GM12878 (cell line): ENCODE measurements around the gene FAF1. TPM values are rescaled to one million over a fixed set of nuclear protein-coding genes. Genes with fewer than 3 reads are reported as not detected.

Experiments used
- ATAC-seq: fragments of 200-7000 bp; cut with Tn5 transposase; 3 replicates; pipeline ENCODE4 v1.9.1; 2020; ENCODE audit warnings: mild to moderate bottlenecking, moderate library complexity
- BruUV-seq: library from RNA; stranded (reverse); fragments of 400-500 nt; replicated peaks from 2 replicates; lab custom pipeline; 2021; lab: Mats Ljungman, UMichigan
- CTCF ChIA-PET: fragments of 300-600 bp; sonication (Branson Sonifier 250); formaldehyde crosslinking; extraction: SDS; loops from one replicate; lab custom pipeline; 2021; ENCODE audit warnings: inconsistent platforms; lab: Yijun Ruan, JAX
- POLR2A ChIA-PET: fragments of 350-600 bp; formaldehyde crosslinking; extraction: SDS; loops from one replicate; lab custom pipeline; 2021; ENCODE audit warnings: inconsistent platforms; lab: Charles Lee
- RAD21 ChIA-PET: fragments of 300-600 bp; sonication (Branson Sonifier 250); formaldehyde crosslinking; loops from one replicate; lab custom pipeline; 2023; ENCODE audit warnings: antibody characterized with exemption; ENCODE audit not compliant: unreplicated experiment; lab: Charles Lee
- SMC1A ChIA-PET: fragments of 300-600 bp; sonication (Branson Sonifier 250); formaldehyde crosslinking; loops from one replicate; lab custom pipeline; 2023; ENCODE audit not compliant: unreplicated experiment, uncharacterized antibody; lab: Charles Lee
- DNase-seq: peaks from one replicate; pipeline ENCODE4 v3.0.0-alpha.2; 2011; ENCODE audit warnings: low read depth, low spot score
- FAIRE-seq: peaks from 3 replicates; lab custom pipeline; 2011; peaks lifted over from hg19 to GRCh38; lab: Jason Lieb, UNC
- H2AFZ ChIP-seq: 2 replicates; pipeline ENCODE4 v1.6.0; 2011; ENCODE audit warnings: low read depth, low read length, control low read depth; ENCODE audit not compliant: control insufficient read depth
- H3K27ac ChIP-seq: 2 replicates; pipeline ENCODE4 v1.5.1; 2011; ENCODE audit warnings: control low read depth; ENCODE audit not compliant: control insufficient read depth, insufficient read depth
- H3K27me3 ChIP-seq, 2 experiments: replicated peaks in 1 of 2; 2 replicates each; pipeline versions ENCODE4 v1.6.0 to v1.6.1; 2011; ENCODE audit warnings: low read length in 1 of 2; ENCODE audit not compliant: control insufficient read depth in 2 of 2, insufficient read depth in 2 of 2
- H3K36me3 ChIP-seq, 2 experiments: 2 replicates each; pipeline ENCODE4 v1.5.1; 2011; ENCODE audit warnings: low read length in 1 of 2; ENCODE audit not compliant: control insufficient read depth in 2 of 2, insufficient read depth in 2 of 2
- H3K4me1 ChIP-seq: 2 replicates; pipeline ENCODE4 v1.6.1; 2011; ENCODE audit warnings: mild to moderate bottlenecking, low read length, moderate library complexity, mixed read lengths; ENCODE audit not compliant: control insufficient read depth, insufficient read depth
- H3K4me2 ChIP-seq: 2 replicates; pipeline ENCODE4 v1.6.0; 2011; ENCODE audit warnings: control low read depth; ENCODE audit not compliant: control insufficient read depth, insufficient read depth
- H3K4me3 ChIP-seq: fragments of 200-600 bp; sonication (generic); 2 replicates; pipeline ENCODE4 v1.5.1; 2016
- H3K79me2 ChIP-seq: 2 replicates; pipeline ENCODE4 v1.6.0; 2011; ENCODE audit warnings: low read length; ENCODE audit not compliant: control insufficient read depth, insufficient read depth
- H3K9ac ChIP-seq: 2 replicates; pipeline ENCODE4 v1.8.0; 2011; ENCODE audit warnings: low read length, control low read depth, mixed read lengths; ENCODE audit not compliant: control insufficient read depth, insufficient read depth
- H3K9me3 ChIP-seq: replicated peaks from 3 replicates; pipeline ENCODE4 v1.5.1; 2011; ENCODE audit warnings: mild to moderate bottlenecking, low read length; ENCODE audit not compliant: control insufficient read depth, insufficient read depth
- H4K20me1 ChIP-seq: 2 replicates; pipeline ENCODE4 v1.6.0; 2011; ENCODE audit not compliant: control insufficient read depth, insufficient read depth
- BCL11A ChIP-seq: IDR thresholded peaks from 2 replicates; pipeline ENCODE4 v1.6.1; 2011; ENCODE audit warnings: low read depth, low read length
- IKZF2 ChIP-seq, 2 experiments: fragments of 450-650 bp; IDR thresholded peaks; 2 replicates each; pipeline ENCODE4 v1.6.1; 2017; ENCODE audit warnings: mild to moderate bottlenecking in 2 of 2, moderate library complexity in 2 of 2
- PRDM15 ChIP-seq: fragments of 450-650 bp; formaldehyde crosslinking; IDR thresholded peaks from 2 replicates; pipeline ENCODE4 v1.4.0; 2020; ENCODE audit warnings: mild to moderate bottlenecking, moderate library complexity
- SREBF2 ChIP-seq: IDR thresholded peaks from 2 replicates; pipeline ENCODE4 v1.6.1; 2012; ENCODE audit warnings: mild to moderate bottlenecking, low read length
- ZZZ3 ChIP-seq: IDR thresholded peaks from 2 replicates; pipeline ENCODE4 v1.6.1; 2011; ENCODE audit warnings: low read depth; ENCODE audit not compliant: control insufficient read depth, insufficient read length
- WGBS: methylation state at CpG from one replicate; pipeline ENCODE4 v1.1.6; 2016; ENCODE audit warnings: low lambda C conversion rate; ENCODE audit not compliant: insufficient replicate concordance, insufficient coverage; ENCODE audit errors: missing lambda C conversion rate; 5-methylcytosine and 5-hydroxymethylcytosine counted together
- in situ Hi-C: fragments of 300-500 bp; cut with MboI; formaldehyde crosslinking; loops from 9 replicates; pipeline ENCODE4 v1.14.3; 2018; ENCODE audit warnings: mixed read lengths
- intact Hi-C: fragments of 100-400 bp; cut with micrococcal nuclease; formaldehyde crosslinking; loops from one replicate; pipeline ENCODE4 v1.14.2; 2022; ENCODE audit not compliant: unreplicated experiment
- polyA plus RNA-seq, 11 experiments: library from polyadenylated mRNA; depleted of rRNA in 4 of 11; unstranded in 6 of 11; stranded (reverse) in 5 of 11; fragments of >200 nt; fragmentation: Nextera tagmentation in 4 of 11; fragmentation: Illumina TruSeq in 1 of 11; extraction: Ambion mirVana in 4 of 11; extraction: Trizol in 1 of 11; gene quantifications; 1 replicate in 1 of 11; 2 replicates in 10 of 11; pipeline versions ENCODE4 v1.2.1 to v1.2.3, GENCODE V29; 2011 to 2016; ENCODE audit warnings: inconsistent platforms in 2 of 11, missing spikeins in 2 of 11, low read depth in 1 of 11
- total RNA-seq, 4 experiments: library from RNA; depleted of rRNA in 3 of 4; stranded (reverse); fragments of >200 nt in 3 of 4; fragmentation: Illumina TruSeq in 1 of 4; extraction: Trizol in 1 of 4; gene quantifications; 2 replicates each; pipeline versions ENCODE4 v1.2.1 to v1.2.3, GENCODE V29; 2013 to 2021
- TF ChIP-seq, protein P1 (sequence below): fragments of 450-650 bp; IDR thresholded peaks from 2 replicates; pipeline ENCODE4 v1.6.1; 2017; ENCODE audit warnings: mild to moderate bottlenecking
- TF ChIP-seq, protein P2 (sequence below): fragments of 450-650 bp; IDR thresholded peaks from 2 replicates; pipeline ENCODE4 v1.6.1; 2017; ENCODE audit warnings: antibody characterized with exemption, mild to moderate bottlenecking, moderate library complexity

Gene FAF1
- total and polyA plus RNA-seq, 10 of the 15 experiments (the other 5 are each of a cell fraction or from before 2014, with no cell fraction given), result 8.6 to 54.5 (median 23.7) TPM

- ChIA-PET POLR2A (no interaction called here), SMC1A (interaction anchor here (0.9 kb wide), 1 partner anchor 12 kb away, joined by 3 read pairs; no protein-coding TSS in a partner anchor), RAD21 (no interaction called here), CTCF (no interaction called here)
- ATAC-seq (no peak), DNase-seq (no peak), FAIRE-seq (no peak)
- WGBS, result 91% methylated on average over 3 of the region's 4 CpGs
- Histone ChIP-seq H3K4me3 (no peak overlapping the region), H3K27me3 (no peaks in the 10 kb centered on the region), H3K79me2 (no peaks in the 10 kb centered on the region), H3K4me2 (no peak overlapping the region), H4K20me1 (no peaks in the 10 kb centered on the region), H3K4me1 (no peaks in the 10 kb centered on the region), H3K27ac (no peak overlapping the region), H3K9ac (no peak overlapping the region), H3K9me3 (no peaks in the 10 kb centered on the region), H3K36me3 (peaks cover 0 to 3% of the 10 kb centered on the region in 2 experiments; a peak in 3 of 4 replicates), H2AFZ (no peak overlapping the region)
- TF ChIP-seq BCL11A (no peak), IKZF2 (IDR thresholded peaks at IDR 0.05) (no peak), PRDM15 (CRISPR knock-in tag) (no peak), SREBF2 (no peak), ZZZ3 (no peak)
- TF ChIP-seq, protein P1, sequence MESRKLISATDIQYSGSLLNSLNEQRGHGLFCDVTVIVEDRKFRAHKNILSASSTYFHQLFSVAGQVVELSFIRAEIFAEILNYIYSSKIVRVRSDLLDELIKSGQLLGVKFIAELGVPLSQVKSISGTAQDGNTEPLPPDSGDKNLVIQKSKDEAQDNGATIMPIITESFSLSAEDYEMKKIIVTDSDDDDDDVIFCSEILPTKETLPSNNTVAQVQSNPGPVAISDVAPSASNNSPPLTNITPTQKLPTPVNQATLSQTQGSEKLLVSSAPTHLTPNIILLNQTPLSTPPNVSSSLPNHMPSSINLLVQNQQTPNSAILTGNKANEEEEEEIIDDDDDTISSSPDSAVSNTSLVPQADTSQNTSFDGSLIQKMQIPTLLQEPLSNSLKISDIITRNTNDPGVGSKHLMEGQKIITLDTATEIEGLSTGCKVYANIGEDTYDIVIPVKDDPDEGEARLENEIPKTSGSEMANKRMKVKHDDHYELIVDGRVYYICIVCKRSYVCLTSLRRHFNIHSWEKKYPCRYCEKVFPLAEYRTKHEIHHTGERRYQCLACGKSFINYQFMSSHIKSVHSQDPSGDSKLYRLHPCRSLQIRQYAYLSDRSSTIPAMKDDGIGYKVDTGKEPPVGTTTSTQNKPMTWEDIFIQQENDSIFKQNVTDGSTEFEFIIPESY, result no peak
- TF ChIP-seq, protein P2, sequence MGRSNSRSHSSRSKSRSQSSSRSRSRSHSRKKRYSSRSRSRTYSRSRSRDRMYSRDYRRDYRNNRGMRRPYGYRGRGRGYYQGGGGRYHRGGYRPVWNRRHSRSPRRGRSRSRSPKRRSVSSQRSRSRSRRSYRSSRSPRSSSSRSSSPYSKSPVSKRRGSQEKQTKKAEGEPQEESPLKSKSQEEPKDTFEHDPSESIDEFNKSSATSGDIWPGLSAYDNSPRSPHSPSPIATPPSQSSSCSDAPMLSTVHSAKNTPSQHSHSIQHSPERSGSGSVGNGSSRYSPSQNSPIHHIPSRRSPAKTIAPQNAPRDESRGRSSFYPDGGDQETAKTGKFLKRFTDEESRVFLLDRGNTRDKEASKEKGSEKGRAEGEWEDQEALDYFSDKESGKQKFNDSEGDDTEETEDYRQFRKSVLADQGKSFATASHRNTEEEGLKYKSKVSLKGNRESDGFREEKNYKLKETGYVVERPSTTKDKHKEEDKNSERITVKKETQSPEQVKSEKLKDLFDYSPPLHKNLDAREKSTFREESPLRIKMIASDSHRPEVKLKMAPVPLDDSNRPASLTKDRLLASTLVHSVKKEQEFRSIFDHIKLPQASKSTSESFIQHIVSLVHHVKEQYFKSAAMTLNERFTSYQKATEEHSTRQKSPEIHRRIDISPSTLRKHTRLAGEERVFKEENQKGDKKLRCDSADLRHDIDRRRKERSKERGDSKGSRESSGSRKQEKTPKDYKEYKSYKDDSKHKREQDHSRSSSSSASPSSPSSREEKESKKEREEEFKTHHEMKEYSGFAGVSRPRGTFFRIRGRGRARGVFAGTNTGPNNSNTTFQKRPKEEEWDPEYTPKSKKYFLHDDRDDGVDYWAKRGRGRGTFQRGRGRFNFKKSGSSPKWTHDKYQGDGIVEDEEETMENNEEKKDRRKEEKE, result no peak
- intact Hi-C loops, result no loop called here
- no TSS peak for BruUV-seq
- in situ Hi-C loops, result no loop called here
Observed at GRCh38 chr1:50591598-50591997, 368.5 kb downstream of the FAF1 start.
